ENCODE results near the gene TEKTIP1.

DNA sequence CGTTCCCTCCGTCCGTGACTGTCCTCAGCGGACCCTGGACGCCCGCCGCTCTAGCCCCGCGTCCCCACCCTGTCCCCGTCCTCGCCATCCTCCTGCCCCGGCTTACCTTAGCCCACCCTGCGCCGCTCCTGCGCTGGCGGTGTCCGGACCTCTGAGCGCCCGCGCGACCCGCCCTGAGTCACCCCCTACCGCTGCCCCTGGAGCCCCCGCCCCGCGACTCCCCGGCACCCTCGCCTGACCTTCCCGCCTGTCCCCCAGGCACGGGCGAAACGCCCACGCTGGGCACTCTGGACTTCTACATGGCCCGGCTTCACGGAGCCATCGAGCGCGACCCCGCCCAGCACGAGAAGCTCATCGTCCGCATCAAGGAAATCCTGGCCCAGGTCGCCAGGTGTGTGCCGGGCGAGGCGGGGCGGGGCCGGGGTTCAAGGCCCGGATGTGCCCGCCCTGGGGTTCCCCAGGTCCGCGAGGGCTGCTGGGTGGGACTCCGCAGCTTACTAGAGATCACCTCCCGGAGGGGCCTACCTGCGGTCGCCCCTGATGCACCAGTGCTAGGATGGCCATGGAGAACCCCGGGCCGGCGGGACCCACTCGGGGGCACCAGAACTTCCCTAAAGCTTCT lies 38.9 kb downstream of the TEKTIP1 start:
- TF ChIP-seq, protein P1, sequence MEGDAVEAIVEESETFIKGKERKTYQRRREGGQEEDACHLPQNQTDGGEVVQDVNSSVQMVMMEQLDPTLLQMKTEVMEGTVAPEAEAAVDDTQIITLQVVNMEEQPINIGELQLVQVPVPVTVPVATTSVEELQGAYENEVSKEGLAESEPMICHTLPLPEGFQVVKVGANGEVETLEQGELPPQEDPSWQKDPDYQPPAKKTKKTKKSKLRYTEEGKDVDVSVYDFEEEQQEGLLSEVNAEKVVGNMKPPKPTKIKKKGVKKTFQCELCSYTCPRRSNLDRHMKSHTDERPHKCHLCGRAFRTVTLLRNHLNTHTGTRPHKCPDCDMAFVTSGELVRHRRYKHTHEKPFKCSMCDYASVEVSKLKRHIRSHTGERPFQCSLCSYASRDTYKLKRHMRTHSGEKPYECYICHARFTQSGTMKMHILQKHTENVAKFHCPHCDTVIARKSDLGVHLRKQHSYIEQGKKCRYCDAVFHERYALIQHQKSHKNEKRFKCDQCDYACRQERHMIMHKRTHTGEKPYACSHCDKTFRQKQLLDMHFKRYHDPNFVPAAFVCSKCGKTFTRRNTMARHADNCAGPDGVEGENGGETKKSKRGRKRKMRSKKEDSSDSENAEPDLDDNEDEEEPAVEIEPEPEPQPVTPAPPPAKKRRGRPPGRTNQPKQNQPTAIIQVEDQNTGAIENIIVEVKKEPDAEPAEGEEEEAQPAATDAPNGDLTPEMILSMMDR (IDR thresholded peaks at IDR 0.05 in 2 of 3, conservative IDR thresholded peaks at IDR 0.05 in 1 of 3; ENCODE audit: control insufficient read depth in 2 of 3, extremely low read depth in 1 of 3, insufficient read depth in 1 of 3, low read depth in 3 of 3, low read length in 3 of 3): no peak
- TF ChIP-seq ESRRA (IDR thresholded peaks at IDR 0.05; ENCODE audit: low read length) (no peak), MYC (IDR thresholded peaks at IDR 0.05; ENCODE audit: insufficient read depth, insufficient read length, insufficient replicate concordance, low read length, severe bottlenecking) (no peak), ETV6 (conservative IDR thresholded peaks at IDR 0.05 in 1 of 2, IDR thresholded peaks at IDR 0.05 in 1 of 2; ENCODE audit: borderline replicate concordance in 1 of 2, low read depth in 1 of 2) (no peak), REST (IDR thresholded peaks at IDR 0.05; ENCODE audit: low read depth, low read length) (no peak), TBL1XR1 (IDR thresholded peaks at IDR 0.05; ENCODE audit: low read depth, low read length) (no peak), ZNF207 (IDR thresholded peaks at IDR 0.05; ENCODE audit: borderline replicate concordance) (no peak), EZH2 (IDR thresholded peaks at IDR 0.05; ENCODE audit: borderline replicate concordance, control insufficient read depth, low read depth, low read length) (no peak)
- TF ChIP-seq, protein P2, sequence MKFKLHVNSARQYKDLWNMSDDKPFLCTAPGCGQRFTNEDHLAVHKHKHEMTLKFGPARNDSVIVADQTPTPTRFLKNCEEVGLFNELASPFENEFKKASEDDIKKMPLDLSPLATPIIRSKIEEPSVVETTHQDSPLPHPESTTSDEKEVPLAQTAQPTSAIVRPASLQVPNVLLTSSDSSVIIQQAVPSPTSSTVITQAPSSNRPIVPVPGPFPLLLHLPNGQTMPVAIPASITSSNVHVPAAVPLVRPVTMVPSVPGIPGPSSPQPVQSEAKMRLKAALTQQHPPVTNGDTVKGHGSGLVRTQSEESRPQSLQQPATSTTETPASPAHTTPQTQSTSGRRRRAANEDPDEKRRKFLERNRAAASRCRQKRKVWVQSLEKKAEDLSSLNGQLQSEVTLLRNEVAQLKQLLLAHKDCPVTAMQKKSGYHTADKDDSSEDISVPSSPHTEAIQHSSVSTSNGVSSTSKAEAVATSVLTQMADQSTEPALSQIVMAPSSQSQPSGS (IDR thresholded peaks at IDR 0.05; ENCODE audit: low read length): no peak
